NCI-H82 treated with DMSO at 0.1 percent for 48 hours (cell line): Measurements from ENCODE around the gene SAP30BP.

ENCODE experiments used
- DNase-seq: peaks from one replicate; lab custom pipeline; 2025; ENCODE audit not compliant: unreplicated experiment; lab: John Stamatoyannopoulos, UW

Gene SAP30BP

GRCh38 chr17:75666959-75667790 lies at the start of gene SAP30BP, which contains the start of gene RECQL5:
Gene SAP30BP, plus strand, starts transcription at chr17:75667338. Its CDS starts 35 bp downstream, at chr17:75667373.
Gene RECQL5, minus strand, starts transcription at chr17:75667154. Its CDS starts 597 bp downstream, at chr17:75666557.
- DNase-seq, result peak; percentile 93

GRCh38 chr17:75617675-75618074 lies 49.5 kb upstream of the SAP30BP start:
- no peak for DNase-seq

- peak; percentile 20 for DNase-seq
These were observed 47.4 kb upstream of the SAP30BP start for GRCh38 chr17:75619506-75620431.

- no peak for DNase-seq
These were observed 45.6 kb upstream of the SAP30BP start for GRCh38 chr17:75621489-75621888.

- DNase-seq, result no peak
These were observed 45.1 kb upstream of the SAP30BP start for GRCh38 chr17:75622076-75622475.

GRCh38 chr17:75622771-75623273 lies 44.3 kb upstream of the SAP30BP start:
- no peak for DNase-seq

GRCh38 chr17:75623386-75623785 lies 43.8 kb upstream of the SAP30BP start:
- DNase-seq, result no peak

GRCh38 chr17:75624021-75624420 lies 43.1 kb upstream of the SAP30BP start:
- DNase-seq, result no peak

GRCh38 chr17:75624714-75625345 lies 42.3 kb upstream of the SAP30BP start:
- no peak for DNase-seq

- DNase-seq, result peak; percentile 31
These were observed 41.2 kb upstream of the SAP30BP start for GRCh38 chr17:75625813-75626486.

- DNase-seq, result no peak
These were observed 40.6 kb upstream of the SAP30BP start for GRCh38 chr17:75626496-75627038.

GRCh38 chr17:75627094-75627493 lies 40.0 kb upstream of the SAP30BP start:
- no peak for DNase-seq

- DNase-seq, result no peak
These were observed 38.7 kb upstream of the SAP30BP start for GRCh38 chr17:75628425-75628824.

- DNase-seq, result no peak
These were observed 38.0 kb upstream of the SAP30BP start for GRCh38 chr17:75629157-75629556.

- DNase-seq, result no peak
These were observed 36.8 kb upstream of the SAP30BP start for GRCh38 chr17:75630071-75630917.

GRCh38 chr17:75631353-75631752 lies 35.8 kb upstream of the SAP30BP start:
- no peak for DNase-seq

- no peak for DNase-seq
These were observed 34.7 kb upstream of the SAP30BP start for GRCh38 chr17:75632428-75632827.

- DNase-seq, result no peak
These were observed 34.2 kb upstream of the SAP30BP start, which contains the start of gene SMIM5 for GRCh38 chr17:75632863-75633485. Gene SMIM5, plus strand, starts transcription at chr17:75633434. Its CDS starts 6,768 bp downstream, at chr17:75640202.
